Peyer's patch (tissue), 4 donors: ENCODE measurements around the gene KCNB1.

Experiments
- POLR2A ChIP-seq, 2 donors: fragments of 450-650 bp; IDR thresholded peaks; one replicate each; pipeline ENCODE4 v1.5.1; 2017; ENCODE audit warnings: antibody characterized with exemption in 2 of 2, mild to moderate bottlenecking in 2 of 2, moderate library complexity in 2 of 2
- TF ChIP-seq, protein P1 (sequence below), 6 experiments: fragments of 450-650 bp in 4 of 6; fragments of 200-600 bp in 2 of 6; sonication (generic) in 1 of 6; IDR thresholded peaks; one replicate each; pipeline ENCODE4 v1.5.1; 2017 to 2019; ENCODE audit warnings: antibody characterized with exemption in 6 of 6, mild to moderate bottlenecking in 3 of 6, moderate library complexity in 1 of 6

DNA sequence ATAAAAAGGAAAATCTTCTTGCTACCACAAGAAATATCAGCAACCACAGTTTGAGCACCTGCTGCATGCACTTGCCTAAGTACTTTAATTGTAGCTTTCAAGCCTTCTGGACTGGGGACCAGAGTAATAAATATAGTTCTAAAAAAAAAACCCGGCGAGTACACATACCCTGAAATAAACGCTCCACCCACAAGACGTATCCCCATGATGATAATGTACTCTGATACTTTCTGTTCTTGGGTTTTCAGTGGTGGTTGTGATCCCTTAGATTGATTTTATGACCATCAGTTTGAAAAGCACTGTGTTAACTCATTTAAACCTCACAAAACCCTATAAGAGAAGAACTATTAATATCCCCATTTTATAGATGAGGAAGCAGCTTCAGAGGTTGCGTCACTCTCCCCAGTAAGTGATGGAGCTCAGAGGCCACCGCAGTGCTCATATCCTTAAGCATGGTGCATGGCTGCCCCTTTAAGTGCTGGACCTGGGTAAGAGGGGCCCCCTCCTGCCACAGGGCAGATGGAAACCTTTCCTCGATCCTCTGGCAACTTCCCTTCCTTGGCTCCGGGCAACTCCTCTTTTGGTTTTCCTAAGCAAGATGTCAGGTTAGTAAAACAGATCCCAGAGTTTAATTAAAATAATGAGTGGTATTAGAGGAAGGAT lies 67.3 kb downstream of the KCNB1 start:
- TF ChIP-seq, protein P1, sequence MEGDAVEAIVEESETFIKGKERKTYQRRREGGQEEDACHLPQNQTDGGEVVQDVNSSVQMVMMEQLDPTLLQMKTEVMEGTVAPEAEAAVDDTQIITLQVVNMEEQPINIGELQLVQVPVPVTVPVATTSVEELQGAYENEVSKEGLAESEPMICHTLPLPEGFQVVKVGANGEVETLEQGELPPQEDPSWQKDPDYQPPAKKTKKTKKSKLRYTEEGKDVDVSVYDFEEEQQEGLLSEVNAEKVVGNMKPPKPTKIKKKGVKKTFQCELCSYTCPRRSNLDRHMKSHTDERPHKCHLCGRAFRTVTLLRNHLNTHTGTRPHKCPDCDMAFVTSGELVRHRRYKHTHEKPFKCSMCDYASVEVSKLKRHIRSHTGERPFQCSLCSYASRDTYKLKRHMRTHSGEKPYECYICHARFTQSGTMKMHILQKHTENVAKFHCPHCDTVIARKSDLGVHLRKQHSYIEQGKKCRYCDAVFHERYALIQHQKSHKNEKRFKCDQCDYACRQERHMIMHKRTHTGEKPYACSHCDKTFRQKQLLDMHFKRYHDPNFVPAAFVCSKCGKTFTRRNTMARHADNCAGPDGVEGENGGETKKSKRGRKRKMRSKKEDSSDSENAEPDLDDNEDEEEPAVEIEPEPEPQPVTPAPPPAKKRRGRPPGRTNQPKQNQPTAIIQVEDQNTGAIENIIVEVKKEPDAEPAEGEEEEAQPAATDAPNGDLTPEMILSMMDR (IDR thresholded peaks at IDR 0.05) = no peak
- no peak for TF ChIP-seq POLR2A (IDR thresholded peaks at IDR 0.05)
